K562 (cell line): ENCODE measurements around the gene ITPR3. TPM values are rescaled to one million over a fixed set of nuclear protein-coding genes. Genes with fewer than 3 reads are reported as not detected.
A peak's percentile ranks its signal among the peaks of the same experiment; 100 is the strongest.

Experiments used
- ATAC-seq: fragments of 200-7000 bp; cut with Tn5 transposase; 3 replicates; pipeline ENCODE4 v1.9.1; 2020; ENCODE audit warnings: moderate library complexity
- BruUV-seq: library from RNA; stranded (reverse); fragments of 400-500 nt; replicated peaks from 2 replicates; lab custom pipeline; 2021; lab: Mats Ljungman, UMichigan
- CTCF ChIA-PET: fragments of 300-600 bp; formaldehyde crosslinking; extraction: SDS; loops from one replicate; lab custom pipeline; 2021; ENCODE audit warnings: low intra/inter-chr PET ratio; lab: Yijun Ruan, JAX
- POLR2A ChIA-PET: fragments of 300-600, 350-650 bp; sonication (Branson Sonifier 250); formaldehyde crosslinking; extraction: SDS; loops from one replicate; lab custom pipeline; 2021; ENCODE audit warnings: antibody characterized with exemption, inconsistent platforms; lab: Yijun Ruan, JAX
- DNase-seq, 4 experiments: peaks; one replicate each; pipeline versions ENCODE4 v3.0.0 to v3.0.0-alpha.2; 2011 to 2018; ENCODE audit warnings: low spot score in 3 of 4, mixed read lengths in 3 of 4; ENCODE audit errors: extremely low read depth in 1 of 4
- FAIRE-seq: peaks from 2 replicates; lab custom pipeline; 2011; peaks lifted over from hg19 to GRCh38; lab: Jason Lieb, UNC
- H2AFZ ChIP-seq: 2 replicates; pipeline ENCODE4 v1.6.0; 2011; ENCODE audit warnings: low read depth, low read length, control low read depth, inconsistent platforms
- H3K27ac ChIP-seq: fragments of 200-600 bp; 3 replicates; pipeline ENCODE4 v1.8.0; 2011; ENCODE audit warnings: low read depth, mild to moderate bottlenecking, control low read depth, inconsistent platforms, low read length, moderate library complexity, mixed read lengths; ENCODE audit errors: extremely low read depth
- H3K27me3 ChIP-seq, 2 experiments: fragments of 300-600 bp in 1 of 2; 2 replicates in 1 of 2; 3 replicates in 1 of 2; pipeline versions ENCODE4 v1.6.0 to v1.8.0; 2011; ENCODE audit warnings: inconsistent platforms in 2 of 2, low read length in 2 of 2, mild to moderate bottlenecking in 1 of 2, mixed read lengths in 1 of 2, moderate library complexity in 1 of 2; ENCODE audit not compliant: control insufficient read depth in 2 of 2, insufficient read depth in 2 of 2
- H3K36me3 ChIP-seq: fragments of 300-600 bp; 3 replicates; pipeline ENCODE4 v1.8.0; 2011; ENCODE audit warnings: mild to moderate bottlenecking, low read length, inconsistent platforms; ENCODE audit not compliant: control insufficient read depth, insufficient read depth
- H3K4me1 ChIP-seq, 2 experiments: fragments of 200-600 bp in 1 of 2; replicated peaks in 1 of 2; 2 replicates in 1 of 2; 3 replicates in 1 of 2; pipeline versions ENCODE4 v1.5.1 to v1.8.0; 2011; ENCODE audit warnings: inconsistent platforms in 2 of 2, low read length in 2 of 2, mild to moderate bottlenecking in 1 of 2, mixed read lengths in 1 of 2, moderate library complexity in 1 of 2; ENCODE audit not compliant: control insufficient read depth in 2 of 2, insufficient read depth in 2 of 2
- H3K4me2 ChIP-seq: 2 replicates; pipeline ENCODE4 v1.6.1; 2011; ENCODE audit warnings: low read length, control low read depth, inconsistent platforms, mixed read lengths; ENCODE audit not compliant: insufficient read depth
- H3K4me3 ChIP-seq: fragments of 200-600 bp; sonication (generic), shearing (Covaris generic); 2 replicates; pipeline ENCODE4 v1.5.1; 2016; ENCODE audit warnings: control low read depth, inconsistent platforms
- H3K79me2 ChIP-seq: fragments of 200-600 bp; 3 replicates; pipeline ENCODE4 v1.8.0; 2011; ENCODE audit warnings: low read length, inconsistent platforms; ENCODE audit not compliant: control insufficient read depth, insufficient read depth
- H3K9ac ChIP-seq, 2 experiments: 2 replicates each; pipeline versions ENCODE4 v1.6.0 to v1.6.1; 2011; ENCODE audit warnings: low read depth in 2 of 2, low read length in 2 of 2, control low read depth in 1 of 2, inconsistent platforms in 1 of 2, mild to moderate bottlenecking in 1 of 2, mixed read lengths in 1 of 2; ENCODE audit not compliant: insufficient read depth in 1 of 2
- H3K9me1 ChIP-seq: one replicate; pipeline ENCODE4 v1.6.0; 2011; ENCODE audit warnings: inconsistent platforms, mild to moderate bottlenecking, low read length, moderate library complexity; ENCODE audit not compliant: control insufficient read depth, insufficient read depth
- H3K9me3 ChIP-seq: replicated peaks from 2 replicates; pipeline ENCODE4 v1.5.1; 2011; ENCODE audit warnings: low read depth, low read length, inconsistent platforms; ENCODE audit not compliant: control insufficient read depth, insufficient read depth
- H4K20me1 ChIP-seq: replicated peaks from 2 replicates; pipeline ENCODE4 v1.6.1; 2011; ENCODE audit warnings: low read length, inconsistent platforms, mixed read lengths; ENCODE audit not compliant: control insufficient read depth, insufficient read depth
- CAMTA2 ChIP-seq: fragments of 250-450 bp; sonication (Bioruptor Pico); conservative IDR thresholded peaks from 2 replicates; pipeline ENCODE4 v1.5.1; 2022
- HDGF ChIP-seq: fragments of 450-650 bp; IDR thresholded peaks from 2 replicates; pipeline ENCODE4 v1.6.1; 2016
- MLLT1 ChIP-seq, 2 experiments: fragments of 450-650 bp; IDR thresholded peaks; 2 replicates each; pipeline ENCODE4 v1.6.1; 2016
- RBM15 ChIP-seq: fragments of 200-400 bp; formaldehyde crosslinking; IDR thresholded peaks from 2 replicates; pipeline ENCODE4 v1.6.1; 2018; ENCODE audit warnings: mild to moderate bottlenecking, low read length, moderate library complexity; ENCODE audit not compliant: insufficient read depth
- RERE ChIP-seq: sonication (generic); formaldehyde crosslinking; IDR thresholded peaks from 2 replicates; pipeline ENCODE4 v1.8.0; 2023; ENCODE audit warnings: missing genetic modification reagents, mild to moderate bottlenecking, borderline replicate concordance
- THRAP3 ChIP-seq: fragments of 450-650 bp; IDR thresholded peaks from 2 replicates; pipeline ENCODE4 v1.6.1; 2016; ENCODE audit warnings: mild to moderate bottlenecking, inconsistent platforms, borderline replicate concordance
- ZNF282 ChIP-seq: sonication (generic); formaldehyde crosslinking; IDR thresholded peaks from 2 replicates; pipeline ENCODE4 v1.8.1; 2023; ENCODE audit warnings: missing genetic modification reagents
- WGBS: fragments of 100-300 bp; shearing (Covaris generic); methylation state at CpG from one replicate; pipeline ENCODE4 v1.1.6; 2016; ENCODE audit warnings: low coverage, mixed read lengths; ENCODE audit not compliant: insufficient coverage; ENCODE audit errors: missing lambda C conversion rate; 5-methylcytosine and 5-hydroxymethylcytosine counted together
- in situ Hi-C: fragments of 300-500 bp; cut with MboI; formaldehyde crosslinking; loops from 4 replicates; pipeline ENCODE4 v1.15.0; 2018; ENCODE audit warnings: inconsistent platforms, mixed read lengths
- intact Hi-C: fragments of 100-400 bp; cut with micrococcal nuclease; formaldehyde crosslinking; loops from 2 replicates; pipeline ENCODE4 v1.14.2; 2022
- polyA plus RNA-seq, 8 experiments: library from polyadenylated mRNA; depleted of rRNA in 4 of 8; stranded (reverse) in 5 of 8; unstranded in 3 of 8; fragments of >200 nt; fragmentation: Nextera tagmentation in 2 of 8; fragmentation: Illumina TruSeq in 1 of 8; extraction: Ambion mirVana in 2 of 8; extraction: Trizol in 1 of 8; gene quantifications; 2 replicates each; pipeline versions ENCODE4 v1.2.1 to v1.2.3, GENCODE V29; 2011 to 2014; ENCODE audit warnings: inconsistent platforms in 1 of 8, missing spikeins in 1 of 8
- total RNA-seq, 7 experiments: library from RNA; depleted of rRNA in 6 of 7; stranded (reverse); fragments of >200 nt in 6 of 7; fragmentation: Illumina TruSeq in 2 of 7; extraction: Trizol in 2 of 7; gene quantifications; 2 replicates each; pipeline versions ENCODE4 v1.2.1 to v1.2.3, GENCODE V29; 2011 to 2021; ENCODE audit warnings: low replicate concordance in 1 of 7

Gene ITPR3
- total and polyA plus RNA-seq, 9 of the 15 experiments (the other 6 are each of a cell fraction or from before 2014, with no cell fraction given) = 0.39 to 35.7 (median 13.2) TPM

- no peak overlapping the region for H2AFZ ChIP-seq
- H3K4me3 ChIP-seq = no peak overlapping the region
- no peaks in the 10 kb centered on the region for H3K79me2 ChIP-seq
- H3K9me1 ChIP-seq = no peaks in the 10 kb centered on the region
- DNase-seq (no peak), FAIRE-seq (no peak), ATAC-seq (no peak)
- in situ Hi-C loops (no loop called here), intact Hi-C loops (loop anchor here (2.0 kb wide), 1 partner anchor 83 kb away; no protein-coding TSS in a partner anchor)
- peaks cover 0 to 20% of the 10 kb centered on the region in 2 experiments; a peak in 3 of 5 replicates for H3K4me1 ChIP-seq
- CTCF ChIA-PET = interaction anchor here (1.7 kb wide), 1 partner anchor 88 kb away, joined by 14 read pairs; no protein-coding TSS in a partner anchor
- BruUV-seq = no TSS peak
- 0 out of 2 replicates have a peak, but pooled peaks cover 3% of the 10 kb centered on the region for H4K20me1 ChIP-seq
- TF ChIP-seq CAMTA2 (CRISPR knock-in tag) (no peak), RBM15 (no peak), HDGF (no peak), RERE (no peak), THRAP3 (no peak), MLLT1 (IDR thresholded peaks at IDR 0.05) (no peak), ZNF282 (CRISPR knock-in tag) (0 out of 2 replicates have a peak, but pooled peaks have one; percentile 23)
- no peaks in the 10 kb centered on the region for H3K27me3 ChIP-seq
- no peak overlapping the region for H3K9ac ChIP-seq
- peaks cover 96% of the 10 kb centered on the region; the same call in 2 of the 3 replicates for H3K36me3 ChIP-seq
- POLR2A ChIA-PET = no interaction called here
- H3K27ac ChIP-seq = no peak overlapping the region
- H3K4me2 ChIP-seq = no peak overlapping the region
- WGBS = 79% methylated on average over 7 of the region's 7 CpGs
- no peaks in the 10 kb centered on the region for H3K9me3 ChIP-seq
Observed at GRCh38 chr6:33673851-33674250, 52.7 kb downstream of the ITPR3 start.
